ENCODE data around the gene MAB21L1. TPM values are rescaled to one million over a fixed set of nuclear protein-coding genes. Genes with fewer than 3 reads are reported as not detected.

The MAB21L1 gene
- total and polyA plus RNA-seq, 7 donors: 0.51 to 2.9 (median 1.4) TPM; not detected in 1

- Histone ChIP-seq H3K27me3 (no peaks in the 10 kb centered on the region), H3K36me3 (no peaks in the 10 kb centered on the region), H3K4me3 (no peak overlapping the region), H3K9me3 (no peaks in the 10 kb centered on the region), H3K27ac (no peak overlapping the region), H3K4me1 (peaks cover 0 to 13% (median 2%) of the 10 kb centered on the region in 4 donors)
- DNase-seq: no peak
- no peak for TF ChIP-seq POLR2A (IDR thresholded peaks at IDR 0.05)
- no peak for TF ChIP-seq POLR2AphosphoS5 (IDR thresholded peaks at IDR 0.05)
- no peak for TF ChIP-seq CTCF (IDR thresholded peaks at IDR 0.05)
- TF ChIP-seq EP300 (IDR thresholded peaks at IDR 0.05): no peak
- 73 to 78% methylated on average over 1 of the region's 1 CpG for WGBS, 2 donors
- intact Hi-C loops (cut with DNase I): no loop called here
Observed at GRCh38 chr13:35496006-35496405, 19.5 kb upstream of the MAB21L1 start.

GRCh38 chr13:35489050-35489449 is 12.6 kb upstream of the MAB21L1 start:
- no peak for DNase-seq
- intact Hi-C loops (cut with DNase I): no loop called here
- no peaks in the 10 kb centered on the region for H3K36me3 ChIP-seq
- H3K9me3 ChIP-seq: no peaks in the 10 kb centered on the region
- H3K4me1 ChIP-seq: peaks cover 0 to 12% (median 9%) of the 10 kb centered on the region in 4 donors
- TF ChIP-seq POLR2A (IDR thresholded peaks at IDR 0.05) (no peak), POLR2AphosphoS5 (IDR thresholded peaks at IDR 0.05) (peak; percentile 14 to 63 (median 50)), CTCF (IDR thresholded peaks at IDR 0.05) (no peak), EP300 (IDR thresholded peaks at IDR 0.05) (peak in 1 of 4 donors; percentile 24)
- H3K27ac ChIP-seq: no peak overlapping the region
- WGBS, 2 donors: 76 to 77% methylated on average over 4 of the region's 4 CpGs
- H3K27me3 ChIP-seq: no peaks in the 10 kb centered on the region
- H3K4me3 ChIP-seq: no peak overlapping the region

- WGBS, 2 donors: 95% methylated on average over 3 of the region's 3 CpGs
- H3K27me3 ChIP-seq: no peaks in the 10 kb centered on the region
- no peaks in the 10 kb centered on the region for H3K36me3 ChIP-seq
- TF ChIP-seq CTCF (IDR thresholded peaks at IDR 0.05) (no peak), EP300 (IDR thresholded peaks at IDR 0.05) (no peak), POLR2AphosphoS5 (IDR thresholded peaks at IDR 0.05) (no peak), POLR2A (IDR thresholded peaks at IDR 0.05) (no peak)
- H3K9me3 ChIP-seq: no peaks in the 10 kb centered on the region
- intact Hi-C loops (cut with DNase I): no loop called here
- DNase-seq: no peak
- no peak overlapping the region for H3K4me3 ChIP-seq
- H3K27ac ChIP-seq: no peak overlapping the region
- H3K4me1 ChIP-seq: peaks cover 0 to 12% (median 9%) of the 10 kb centered on the region in 4 donors
Observed at GRCh38 chr13:35485424-35485823, 8.9 kb upstream of the MAB21L1 start.

GRCh38 chr13:35484384-35484783 is 7.9 kb upstream of the MAB21L1 start:
- no peak for TF ChIP-seq CTCF (IDR thresholded peaks at IDR 0.05)
- no peak for TF ChIP-seq POLR2A (IDR thresholded peaks at IDR 0.05)
- no peak for TF ChIP-seq POLR2AphosphoS5 (IDR thresholded peaks at IDR 0.05)
- TF ChIP-seq EP300 (IDR thresholded peaks at IDR 0.05): no peak
- H3K4me1 ChIP-seq: peaks cover 0 to 9% (median 7%) of the 10 kb centered on the region in 4 donors
- no peak overlapping the region for H3K4me3 ChIP-seq
- no peaks in the 10 kb centered on the region for H3K9me3 ChIP-seq
- 81 to 85% methylated on average over 2 of the region's 2 CpGs for WGBS, 2 donors
- no peaks in the 10 kb centered on the region for H3K36me3 ChIP-seq
- H3K27me3 ChIP-seq: no peaks in the 10 kb centered on the region
- DNase-seq: no peak
- H3K27ac ChIP-seq: no peak overlapping the region
- intact Hi-C loops (cut with DNase I): no loop called here

GRCh38 chr13:35483761-35484160 is 7.3 kb upstream of the MAB21L1 start:
- WGBS, 2 donors: 88 to 93% methylated on average over 3 of the region's 3 CpGs
- H3K4me1 ChIP-seq: peaks cover 0 to 4% (median 1%) of the 10 kb centered on the region in 4 donors
- intact Hi-C loops (cut with DNase I): no loop called here
- TF ChIP-seq POLR2A (IDR thresholded peaks at IDR 0.05) (no peak), EP300 (IDR thresholded peaks at IDR 0.05) (no peak), POLR2AphosphoS5 (IDR thresholded peaks at IDR 0.05) (no peak), CTCF (IDR thresholded peaks at IDR 0.05) (no peak)
- no peak overlapping the region for H3K4me3 ChIP-seq
- no peaks in the 10 kb centered on the region for H3K27me3 ChIP-seq
- no peaks in the 10 kb centered on the region for H3K36me3 ChIP-seq
- H3K27ac ChIP-seq: no peak overlapping the region
- DNase-seq: no peak
- no peaks in the 10 kb centered on the region for H3K9me3 ChIP-seq

Data from sigmoid colon (tissue), 7 donors.